CD14-positive monocyte (primary cell): ENCODE measurements around the gene PTH2R. TPM values are rescaled to one million over a fixed set of nuclear protein-coding genes. Genes with fewer than 3 reads are reported as not detected.
A peak's percentile ranks its signal among the peaks of the same experiment; 100 is the strongest.

ENCODE experiments used
- DNase-seq, 3 donors: peaks; one replicate each; pipeline ENCODE4 v3.0.0-alpha.2; 2011 to 2022
- H2AFZ ChIP-seq: 2 replicates; pipeline ENCODE4 v1.6.0; 2012; ENCODE audit warnings: mild to moderate bottlenecking, low read depth, low read length, inconsistent platforms; ENCODE audit not compliant: insufficient read depth, poor library complexity, severe bottlenecking
- H3K27ac ChIP-seq, 2 donors: 1 replicate in 1 of 2; 2 replicates in 1 of 2; pipeline ENCODE4 v1.5.1; 2012 to 2013; ENCODE audit warnings: low read length in 2 of 2, control low read depth in 1 of 2, inconsistent platforms in 1 of 2, low read depth in 1 of 2, mild to moderate bottlenecking in 1 of 2
- H3K27me3 ChIP-seq, 2 donors: one replicate each; pipeline versions ENCODE4 v1.6.0 to v1.6.1; 2011 to 2013; ENCODE audit warnings: low read length in 2 of 2; ENCODE audit not compliant: control insufficient read depth in 2 of 2, insufficient read depth in 2 of 2
- H3K36me3 ChIP-seq, 2 donors: replicated peaks in 1 of 2; 1 replicate in 1 of 2; 2 replicates in 1 of 2; pipeline versions ENCODE4 v1.5.1 to v1.6.1; 2012 to 2013; ENCODE audit warnings: low read length in 2 of 2, control low read depth in 1 of 2, inconsistent platforms in 1 of 2, mild to moderate bottlenecking in 1 of 2; ENCODE audit not compliant: insufficient read depth in 2 of 2, control insufficient read depth in 1 of 2
- H3K4me1 ChIP-seq, 2 donors: 1 replicate in 1 of 2; 2 replicates in 1 of 2; pipeline versions ENCODE4 v1.5.1 to v1.6.1; 2012 to 2013; ENCODE audit warnings: low read length in 2 of 2, control low read depth in 1 of 2, inconsistent platforms in 1 of 2, mild to moderate bottlenecking in 1 of 2, moderate library complexity in 1 of 2; ENCODE audit not compliant: insufficient read depth in 2 of 2, control insufficient read depth in 1 of 2
- H3K4me2 ChIP-seq: replicated peaks from 2 replicates; pipeline ENCODE3; 2012; ENCODE audit warnings: low read length, moderate library complexity, mild to moderate bottlenecking; ENCODE audit not compliant: poor library complexity, severe bottlenecking; ENCODE audit errors: extremely low read depth
- H3K4me3 ChIP-seq, 3 experiments: fragments of 200-600 bp in 1 of 3; sonication (generic) in 1 of 3; replicated peaks in 1 of 3; 1 replicate in 2 of 3; 2 replicates in 1 of 3; pipeline ENCODE4 v1.5.1; 2011 to 2013; ENCODE audit warnings: low read length in 3 of 3, mild to moderate bottlenecking in 3 of 3, control low read depth in 2 of 3, low read depth in 2 of 3, inconsistent platforms in 1 of 3, moderate library complexity in 1 of 3
- H3K79me2 ChIP-seq: 2 replicates; pipeline ENCODE4 v1.6.0; 2012; ENCODE audit warnings: mild to moderate bottlenecking, control low read depth, inconsistent platforms, low read length, moderate library complexity; ENCODE audit not compliant: insufficient read depth
- H3K9ac ChIP-seq: 2 replicates; pipeline ENCODE4 v1.6.0; 2017; ENCODE audit warnings: low read length, mild to moderate bottlenecking; ENCODE audit not compliant: insufficient read depth, poor library complexity, severe bottlenecking
- H3K9me3 ChIP-seq, 2 donors: replicated peaks in 1 of 2; 1 replicate in 1 of 2; 2 replicates in 1 of 2; pipeline versions ENCODE4 v1.5.1 to v1.6.1; 2012 to 2013; ENCODE audit warnings: low read length in 2 of 2, control low read depth in 1 of 2; ENCODE audit not compliant: control insufficient read depth in 1 of 2, insufficient read depth in 1 of 2
- H4K20me1 ChIP-seq: 2 replicates; pipeline ENCODE4 v1.6.0; 2012; ENCODE audit warnings: mild to moderate bottlenecking, low read length, control low read depth, moderate library complexity; ENCODE audit not compliant: insufficient read depth
- H3K27ac Mint-ChIP-seq, 7 donors: one replicate each; pipeline ENCODE4 v1.8.0; 2020; ENCODE audit warnings: mild to moderate bottlenecking in 7 of 7, mixed read lengths in 7 of 7, moderate library complexity in 6 of 7, inconsistent platforms in 2 of 7
- H3K27me3 Mint-ChIP-seq, 3 donors: one replicate each; pipeline ENCODE4 v1.8.0; 2021 to 2022; ENCODE audit warnings: low read depth in 3 of 3, mild to moderate bottlenecking in 3 of 3, mixed read lengths in 3 of 3, moderate library complexity in 3 of 3, inconsistent platforms in 1 of 3
- H3K36me3 Mint-ChIP-seq, 2 donors: one replicate each; pipeline ENCODE4 v1.8.0; 2020; ENCODE audit warnings: mixed read lengths in 2 of 2, inconsistent platforms in 1 of 2, mild to moderate bottlenecking in 1 of 2
- H3K4me1 Mint-ChIP-seq: one replicate; pipeline ENCODE4 v1.8.0; 2020; ENCODE audit warnings: mild to moderate bottlenecking, mixed read lengths
- H3K4me3 Mint-ChIP-seq, 2 donors: one replicate each; pipeline ENCODE4 v1.8.0; 2020; ENCODE audit warnings: mild to moderate bottlenecking in 2 of 2, mixed read lengths in 2 of 2, moderate library complexity in 1 of 2
- H3K9me3 Mint-ChIP-seq, 7 donors: one replicate each; pipeline ENCODE4 v1.8.0; 2020 to 2022; ENCODE audit warnings: mixed read lengths in 7 of 7, mild to moderate bottlenecking in 6 of 7, moderate library complexity in 6 of 7, inconsistent platforms in 2 of 7
- WGBS: methylation state at CpG from one replicate; pipeline ENCODE4 v1.1.5; 2013; ENCODE audit warnings: missing lambda C conversion rate; ENCODE audit not compliant: insufficient coverage; 5-methylcytosine and 5-hydroxymethylcytosine counted together
- intact Hi-C, 2 donors: fragments of 100-400 bp; cut with micrococcal nuclease; formaldehyde crosslinking; loops; one replicate each; pipeline versions ENCODE4 v1.15.0 to v1.15.1; 2023
- polyA minus RNA-seq: library from RNA; depleted of rRNA, polyadenylated mRNA; stranded (reverse); fragments of >200 nt; gene quantifications from 2 replicates; pipeline ENCODE4 v1.2.3, GENCODE V29; 2012
- polyA plus RNA-seq, 3 donors: library from polyadenylated mRNA; depleted of rRNA in 1 of 3; unstranded in 2 of 3; stranded (reverse) in 1 of 3; fragments of 300-500 nt in 2 of 3; fragments of >200 nt in 1 of 3; fragmentation: Illumina TruSeq in 2 of 3; gene quantifications; 1 replicate in 2 of 3; 2 replicates in 1 of 3; pipeline ENCODE4 v1.2.3, GENCODE V29; 2012 to 2021
- total RNA-seq, 12 experiments: library from RNA in 1 of 12; stranded (reverse) in 1 of 12; fragments of 120-200 nt in 1 of 12; gene quantifications; one replicate each; pipeline ENCODE4 v1.2.4 and lab custom pipeline; 2013 to 2026; ENCODE audit warnings: mixed read lengths in 6 of 12, inconsistent platforms in 1 of 12
- TF ChIP-seq, protein P1 (sequence below): fragments of 200-600 bp; IDR thresholded peaks from one replicate; pipeline ENCODE4 v1.8.0; 2022; ENCODE audit warnings: antibody characterized with exemption, mild to moderate bottlenecking

PTH2R gene
- 0.50 TPM for total RNA-seq (2013)
- under 1 TPM; 0.07 to 0.12 (median 0.11) TPM for polyA plus RNA-seq
- polyA minus RNA-seq, result under 0.01 and 0.16 TPM in 2 replicates
- total RNA-seq (lab: John Stamatoyannopoulos, UW), result 0.12 to 1.3 (median 0.52) reads per million in 11 experiments

- Histone ChIP-seq H4K20me1 (no peaks in the 10 kb centered on the region), H3K4me1 (no peaks in the 10 kb centered on the region), H3K4me2 (no peak within 1 kb of the TSS), H3K4me3 (no peak within 1 kb of the TSS), H3K36me3 (no peaks in the 10 kb centered on the region), H3K9me3 (peaks cover 0 to 9% of the 10 kb centered on the region in 2 donors), H3K9ac (no peak within 1 kb of the TSS), H3K27me3 (peaks cover 58 to 70% of the 10 kb centered on the region in 2 donors), H3K27ac (no peak within 1 kb of the TSS), H3K79me2 (no peaks in the 10 kb centered on the region), H2AFZ (no peak within 1 kb of the TSS)
- Mint-ChIP-seq H3K27me3 (peaks cover 45 to 57% (median 45%) of the 10 kb centered on the region in 3 donors), H3K4me3 (peak within 1 kb of the TSS; percentile 17 to 83), H3K27ac (no peak within 1 kb of the TSS), H3K9me3 (peaks cover 0 to 12% (median 2%) of the 10 kb centered on the region in 7 donors), H3K4me1 (peaks cover 6% of the 10 kb centered on the region), H3K36me3 (peaks cover 0 to 4% of the 10 kb centered on the region in 2 donors)
- intact Hi-C loops, result no loop called here
- no peak for DNase-seq
- WGBS, result 3% methylated on average over 77 of the region's 82 CpGs
- TF ChIP-seq, protein P1, sequence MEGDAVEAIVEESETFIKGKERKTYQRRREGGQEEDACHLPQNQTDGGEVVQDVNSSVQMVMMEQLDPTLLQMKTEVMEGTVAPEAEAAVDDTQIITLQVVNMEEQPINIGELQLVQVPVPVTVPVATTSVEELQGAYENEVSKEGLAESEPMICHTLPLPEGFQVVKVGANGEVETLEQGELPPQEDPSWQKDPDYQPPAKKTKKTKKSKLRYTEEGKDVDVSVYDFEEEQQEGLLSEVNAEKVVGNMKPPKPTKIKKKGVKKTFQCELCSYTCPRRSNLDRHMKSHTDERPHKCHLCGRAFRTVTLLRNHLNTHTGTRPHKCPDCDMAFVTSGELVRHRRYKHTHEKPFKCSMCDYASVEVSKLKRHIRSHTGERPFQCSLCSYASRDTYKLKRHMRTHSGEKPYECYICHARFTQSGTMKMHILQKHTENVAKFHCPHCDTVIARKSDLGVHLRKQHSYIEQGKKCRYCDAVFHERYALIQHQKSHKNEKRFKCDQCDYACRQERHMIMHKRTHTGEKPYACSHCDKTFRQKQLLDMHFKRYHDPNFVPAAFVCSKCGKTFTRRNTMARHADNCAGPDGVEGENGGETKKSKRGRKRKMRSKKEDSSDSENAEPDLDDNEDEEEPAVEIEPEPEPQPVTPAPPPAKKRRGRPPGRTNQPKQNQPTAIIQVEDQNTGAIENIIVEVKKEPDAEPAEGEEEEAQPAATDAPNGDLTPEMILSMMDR, result no peak
These were observed at the start of gene PTH2R for GRCh38 chr2:208406474-208407451. Gene PTH2R, plus strand, starts transcription at chr2:208406792. Its CDS starts 252 bp downstream, at chr2:208407044.

DNA sequence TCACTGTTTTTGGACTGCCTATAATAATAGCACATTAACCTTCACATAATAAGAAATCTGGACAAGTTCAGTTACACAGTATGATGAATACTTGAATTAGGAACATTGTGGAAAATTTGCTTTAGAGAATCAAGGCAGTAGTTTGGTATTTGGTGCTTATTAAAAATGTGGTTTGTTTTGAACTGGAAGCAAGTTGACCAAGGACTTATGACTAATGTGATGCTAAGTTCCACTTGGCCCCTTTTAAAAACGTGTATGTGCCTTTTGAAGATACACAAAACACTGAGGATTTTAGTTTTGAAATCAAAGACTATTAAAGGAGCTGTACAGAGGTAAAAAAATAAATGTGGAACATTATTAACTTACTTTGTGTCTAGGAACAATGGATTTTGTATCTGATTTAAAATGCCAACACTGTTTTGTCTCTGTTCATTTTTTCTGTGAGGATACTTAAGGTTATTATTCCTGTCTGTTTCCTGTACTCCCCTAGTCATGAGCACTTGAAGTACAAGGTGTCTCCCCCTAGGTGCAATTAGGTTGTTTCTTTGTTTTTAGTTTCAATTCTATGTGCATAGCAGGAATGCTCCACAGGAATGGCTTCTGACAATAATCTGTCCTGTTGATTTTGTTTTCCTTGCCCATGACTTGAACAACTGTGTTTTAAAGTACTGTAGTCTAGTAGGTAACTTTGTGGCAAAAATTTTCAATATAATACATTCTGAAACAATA lies 49.6 kb upstream of the PTH2R start:
- no peaks in the 10 kb centered on the region for H3K27me3 Mint-ChIP-seq
- Histone ChIP-seq H3K9ac (no peak overlapping the region), H4K20me1 (no peaks in the 10 kb centered on the region), H3K27ac (no peak overlapping the region), H3K27me3 (no peaks in the 10 kb centered on the region), H3K36me3 (peaks cover 55 to 70% of the 10 kb centered on the region in 2 donors), H3K9me3 (peaks cover 0 to 16% of the 10 kb centered on the region in 2 donors), H3K4me1 (no peaks in the 10 kb centered on the region), H3K79me2 (no peaks in the 10 kb centered on the region), H2AFZ (no peak overlapping the region), H3K4me2 (no peak overlapping the region), H3K4me3 (no peak overlapping the region)
- no peak for DNase-seq
- intact Hi-C loops, result no loop called here
- peaks cover 0 to 12% (median 5%) of the 10 kb centered on the region in 7 donors for H3K9me3 Mint-ChIP-seq
- WGBS, result no CpG with 5 or more reads among the region's 1 CpG
- H3K4me3 Mint-ChIP-seq, result no peak overlapping the region
- TF ChIP-seq, protein P1, result no peak
- peaks cover 2% of the 10 kb centered on the region for H3K4me1 Mint-ChIP-seq
- peaks cover 49 to 63% of the 10 kb centered on the region in 2 donors for H3K36me3 Mint-ChIP-seq
- H3K27ac Mint-ChIP-seq, result peak overlapping the region in 2 of 7 donors; percentile 8 to 12
